ENCODE data around the gene PCGF1.
"Not testable (repeated sequence)": the region's sequence is repeated elsewhere in the genome, so short reads cannot be mapped to it uniquely, and the experiment has no call there.

PCGF1 gene

GRCh38 chr2:74498500-74499266 is 8.8 kb downstream of the PCGF1 start:
- DNase-seq = peak; percentile 77

- DNase-seq = peak; percentile 53
These were observed 9.6 kb downstream of the PCGF1 start for GRCh38 chr2:74497777-74498499.

GRCh38 chr2:74496997-74497776 is 10.3 kb downstream of the PCGF1 start:
- DNase-seq = no peak

- DNase-seq = no peak
These were observed 12.1 kb downstream of the PCGF1 start for GRCh38 chr2:74495440-74495839.

GRCh38 chr2:74493546-74493945 is 13.9 kb downstream of the PCGF1 start:
- no peak for DNase-seq

GRCh38 chr2:74491648-74492544 is 15.6 kb downstream of the PCGF1 start:
- DNase-seq = no peak

GRCh38 chr2:74489906-74490305 is 17.6 kb downstream of the PCGF1 start:
- no peak for DNase-seq

- no peak for DNase-seq
These were observed 18.6 kb downstream of the PCGF1 start for GRCh38 chr2:74488643-74489481.

GRCh38 chr2:74486141-74486540 is 21.4 kb downstream of the PCGF1 start:
- no peak for DNase-seq

GRCh38 chr2:74483675-74484164 is 23.8 kb downstream of the PCGF1 start:
- DNase-seq = not testable (repeated sequence)

GRCh38 chr2:74482801-74483674 is 24.5 kb downstream of the PCGF1 start, which contains the start of the genes CCDC142 and TTC31:
CCDC142 (minus strand) TSS chr2:74482998; CDS start chr2:74482837, 161 bp downstream.
TTC31 (plus strand) TSS chr2:74483081; CDS start chr2:74483096, 15 bp downstream.
- DNase-seq = peak; percentile 98

- DNase-seq = no peak
These were observed 25.3 kb downstream of the PCGF1 start for GRCh38 chr2:74481961-74482800.

- no peak for DNase-seq
These were observed 26.1 kb downstream of the PCGF1 start for GRCh38 chr2:74481431-74481830.

GRCh38 chr2:74474899-74475298 is 32.6 kb downstream of the PCGF1 start:
- DNase-seq = no peak

GRCh38 chr2:74474481-74474880 is 33.0 kb downstream of the PCGF1 start:
- no peak for DNase-seq

- DNase-seq = no peak
These were observed 34.6 kb downstream of the PCGF1 start for GRCh38 chr2:74472945-74473258.

GRCh38 chr2:74472086-74472944 is 35.2 kb downstream of the PCGF1 start, which contains the start of gene MRPL53:
MRPL53 (minus strand) TSS chr2:74472680; CDS start chr2:74472660, 20 bp downstream.
- peak; percentile 99 for DNase-seq
